GM19324 (cell line): ENCODE data around the gene PROS1.
A peak's percentile ranks its signal among the peaks of the same experiment; 100 is the strongest.
"Not testable (repeated sequence)": the region's sequence is repeated elsewhere in the genome, so short reads cannot be mapped to it uniquely, and the experiment has no call there.

ENCODE experiments used
- ATAC-seq: cut with Tn5 transposase; IDR thresholded peaks from one replicate; pipeline ENCODE4 v1.9.1; 2021; ENCODE audit warnings: mild to moderate bottlenecking, moderate library complexity; ENCODE audit not compliant: unreplicated experiment, low FRiP score

Gene PROS1

DNA sequence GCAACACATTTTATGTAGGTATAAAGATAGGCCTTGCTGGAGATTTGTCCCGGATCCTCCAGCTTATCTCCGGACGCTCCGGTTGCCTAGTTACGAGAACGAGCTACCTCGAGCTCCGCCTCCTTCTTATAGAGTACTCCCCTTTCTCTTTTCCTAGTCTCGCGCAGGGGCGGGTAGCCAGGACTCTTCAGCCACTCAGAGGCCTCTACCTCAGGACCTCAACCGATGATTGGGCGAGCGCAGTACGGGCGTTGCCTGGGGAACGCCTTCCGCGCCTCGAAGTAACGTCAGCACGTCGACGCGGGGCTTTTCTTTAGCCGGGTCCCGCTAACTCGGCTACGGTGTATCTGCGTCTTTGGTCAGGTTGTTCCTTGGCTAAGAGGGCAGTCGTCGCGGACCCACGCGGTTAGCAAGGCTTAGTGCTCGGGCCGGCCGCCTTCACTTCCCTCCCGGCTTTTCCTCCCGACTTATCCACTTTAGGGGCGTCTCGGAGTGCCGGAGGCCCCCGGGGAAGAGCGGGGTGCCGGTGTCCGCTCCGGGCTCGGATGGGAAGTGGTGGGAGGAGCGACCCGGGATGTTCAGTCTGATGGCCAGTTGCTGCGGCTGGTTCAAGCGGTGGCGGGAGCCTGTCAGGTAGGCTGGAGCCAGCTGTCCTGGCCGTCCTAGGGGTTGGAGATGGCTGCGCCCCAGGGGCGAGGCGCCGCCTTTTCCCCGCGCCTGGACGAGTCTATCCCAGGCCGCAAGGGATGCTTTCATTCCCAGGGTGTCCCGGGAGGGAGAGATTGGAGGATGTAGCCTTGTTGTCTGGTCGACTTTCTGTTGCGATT is 6.4 kb upstream of the PROS1 start, which contains the start of gene ARL13B:
Gene ARL13B, plus strand, starts transcription at position 306 of the 827 bp plus-strand sequence. Its CDS starts 269 bp downstream, at position 575.
- ATAC-seq = peak; percentile 100

DNA sequence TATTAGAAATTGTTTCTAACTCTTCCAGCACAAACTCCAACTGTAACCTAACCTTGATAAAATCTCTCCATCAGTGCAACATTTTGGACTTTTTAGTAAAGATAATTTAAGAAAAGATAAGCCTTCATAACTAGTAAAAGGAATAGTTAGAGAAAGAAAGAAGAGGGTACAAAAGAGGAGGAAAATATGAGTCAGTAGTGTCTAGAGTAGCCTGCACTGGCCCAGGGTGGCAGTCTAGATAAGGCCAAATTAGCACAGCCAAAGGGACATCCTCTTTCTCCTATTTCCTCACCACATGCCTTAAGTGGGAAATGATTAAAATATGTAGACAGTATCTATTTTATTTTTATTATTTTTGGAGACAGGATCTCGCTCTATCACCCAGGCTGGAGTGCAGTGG is 3.7 kb downstream of the PROS1 start:
- ATAC-seq = no peak

DNA sequence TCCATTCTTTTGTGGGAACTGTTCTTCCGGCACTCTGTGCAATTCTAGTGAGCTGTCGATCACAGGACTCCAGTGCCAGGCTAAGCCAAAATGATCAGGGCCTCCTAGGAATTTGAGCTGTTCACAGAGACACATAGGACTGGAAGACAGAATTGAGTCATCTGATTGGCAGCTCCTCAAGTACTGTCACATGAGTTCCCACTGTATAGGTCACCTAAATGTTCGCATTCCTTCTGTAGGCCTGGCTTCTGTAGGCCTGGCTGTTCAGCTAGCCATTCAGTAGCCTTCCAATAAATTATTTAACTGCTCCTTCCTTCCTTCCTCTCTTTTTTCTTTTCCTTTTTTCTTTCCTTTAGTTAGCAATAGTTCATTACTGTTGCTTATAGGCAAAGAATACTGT is 4.3 kb downstream of the PROS1 start:
- no peak for ATAC-seq

- not testable (repeated sequence) for ATAC-seq
Observed at GRCh38 chr3:93965106-93965505, 8.6 kb downstream of the PROS1 start.

DNA sequence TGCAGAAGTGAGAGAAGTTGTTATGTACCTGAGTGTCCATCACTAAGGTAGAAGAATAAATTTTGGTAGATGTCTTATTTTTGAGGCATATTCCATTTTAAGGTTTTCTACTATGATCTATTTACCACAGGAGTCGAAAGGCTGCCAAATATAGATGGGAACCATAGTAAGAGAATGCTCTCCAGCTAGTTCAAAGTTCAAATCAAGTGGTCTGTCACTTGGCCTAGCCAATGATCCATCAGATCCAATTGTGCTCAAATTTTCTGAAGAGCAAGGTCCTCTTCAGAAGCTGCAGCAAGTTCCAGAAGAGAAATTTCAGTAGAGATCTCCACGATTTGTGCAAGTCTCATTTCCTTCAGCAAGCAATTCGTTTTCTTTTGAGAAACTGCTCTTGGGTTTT is 10.9 kb downstream of the PROS1 start:
- ATAC-seq = no peak

GRCh38 chr3:93961489-93961888 is 12.2 kb downstream of the PROS1 start:
- no peak for ATAC-seq

- ATAC-seq = no peak
Observed at GRCh38 chr3:93961026-93961425, 12.7 kb downstream of the PROS1 start.

DNA sequence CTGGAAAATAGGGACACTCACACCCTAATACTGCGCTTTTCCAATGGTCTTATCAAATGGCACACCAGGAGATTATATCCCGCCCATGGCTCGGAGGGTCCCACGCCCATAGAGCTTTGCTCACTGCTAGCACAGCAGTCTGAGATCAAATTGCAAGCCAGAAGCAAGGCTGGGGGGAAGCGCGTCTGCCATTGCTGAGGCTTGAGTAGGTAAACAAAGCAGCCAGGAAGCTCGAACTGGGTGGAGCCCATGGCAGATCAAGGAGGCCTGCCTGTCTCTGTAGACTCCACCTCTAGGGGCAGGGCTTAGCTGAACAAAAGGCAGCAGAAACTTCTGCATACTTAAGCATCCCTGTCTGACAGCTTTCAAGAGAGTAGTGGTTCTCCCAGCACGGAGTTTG is 23.7 kb downstream of the PROS1 start:
- not testable (repeated sequence) for ATAC-seq

DNA sequence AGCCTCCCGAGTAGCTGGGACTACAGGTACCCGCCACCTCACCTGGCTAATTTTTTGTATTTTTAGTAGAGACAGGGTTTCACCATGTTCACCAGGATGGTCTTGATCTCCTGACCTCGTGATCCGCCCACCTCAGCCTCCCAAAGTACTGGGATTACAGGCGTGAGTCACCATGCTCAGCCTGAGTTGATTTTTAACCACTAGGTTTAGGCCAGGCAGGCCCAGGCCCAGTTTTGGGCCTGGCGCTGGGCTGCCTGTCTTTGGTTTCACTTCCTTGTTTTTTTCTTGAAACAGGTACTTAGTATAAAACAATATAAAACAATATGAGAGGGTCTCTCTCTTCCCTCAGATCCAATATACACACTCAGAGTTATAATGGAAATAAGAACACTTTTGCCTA is 36.2 kb downstream of the PROS1 start:
- not testable (repeated sequence) for ATAC-seq

GRCh38 chr3:93936549-93936948 is 37.1 kb downstream of the PROS1 start:
- no peak for ATAC-seq

- ATAC-seq = no peak
Observed at GRCh38 chr3:93934366-93935046, 39.2 kb downstream of the PROS1 start.

GRCh38 chr3:93931597-93932229 is 42.0 kb downstream of the PROS1 start:
- ATAC-seq = no peak

DNA sequence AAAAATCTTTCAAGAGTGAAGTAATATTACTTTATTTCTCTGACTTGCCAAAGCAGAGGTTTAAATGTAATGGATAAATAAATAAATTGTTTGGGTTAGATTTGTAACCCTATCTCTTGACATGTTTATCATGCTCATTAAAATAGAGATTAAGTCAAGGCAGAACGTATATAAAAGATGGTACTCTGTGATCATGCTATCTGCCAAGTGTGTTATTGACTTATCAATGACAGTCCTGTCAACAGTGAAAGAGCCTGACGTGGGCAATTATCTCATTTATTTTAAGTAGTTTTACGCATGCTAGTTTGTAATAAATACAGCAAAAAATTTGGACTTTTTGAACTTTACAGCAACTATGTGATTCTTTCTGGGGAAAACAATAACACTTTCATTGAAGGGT is 43.7 kb downstream of the PROS1 start:
- ATAC-seq = no peak

- no peak for ATAC-seq
Observed at GRCh38 chr3:93926789-93927188, 46.9 kb downstream of the PROS1 start.

- ATAC-seq = no peak
Observed at GRCh38 chr3:93924491-93924890, 49.2 kb downstream of the PROS1 start.

GRCh38 chr3:93923006-93923405 is 50.7 kb downstream of the PROS1 start:
- no peak for ATAC-seq

DNA sequence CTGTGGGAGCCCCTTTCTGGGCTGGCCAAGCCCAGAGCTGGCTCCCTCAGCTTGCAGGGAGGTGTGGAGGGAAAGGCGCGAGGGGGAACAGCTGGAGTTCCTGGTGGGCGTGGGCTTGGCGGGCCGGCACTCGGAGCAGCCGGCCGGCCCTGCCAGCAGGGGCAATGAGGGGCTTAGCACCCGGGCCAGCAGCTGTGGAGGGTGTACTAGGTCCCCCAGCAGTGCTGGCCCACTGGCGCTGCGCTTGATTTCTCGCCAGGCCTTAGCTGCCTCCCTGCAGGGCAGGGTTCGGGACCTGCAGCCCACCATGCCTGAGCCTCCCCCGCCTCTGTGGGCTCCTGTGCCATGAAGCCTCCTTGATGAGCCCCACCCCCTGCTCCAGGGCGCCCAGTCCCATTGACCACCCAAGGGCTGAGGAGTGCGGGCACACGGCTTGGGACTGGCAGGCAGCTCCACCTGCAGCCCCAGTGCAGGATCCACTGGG is 56.1 kb downstream of the PROS1 start:
- not testable (repeated sequence) for ATAC-seq

DNA sequence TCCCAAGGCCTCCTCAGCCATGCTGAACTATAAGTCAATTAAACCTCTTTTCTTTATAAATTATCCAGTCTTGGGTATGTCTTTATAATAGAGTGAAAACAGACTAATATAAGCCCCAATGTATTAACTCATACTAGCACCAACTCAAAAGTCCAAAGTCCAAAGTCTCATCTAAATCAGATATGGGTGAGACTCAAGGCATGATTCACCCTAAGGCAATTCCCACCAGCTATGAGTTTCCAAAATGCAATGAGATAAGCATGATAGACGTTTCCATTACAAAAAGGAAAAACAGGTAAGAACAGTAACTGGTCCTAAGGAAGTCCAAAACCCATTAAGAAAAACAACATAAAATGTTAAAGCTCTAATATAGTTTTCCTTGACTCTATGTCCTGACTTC is 60.1 kb downstream of the PROS1 start:
- ATAC-seq = not testable (repeated sequence)

DNA sequence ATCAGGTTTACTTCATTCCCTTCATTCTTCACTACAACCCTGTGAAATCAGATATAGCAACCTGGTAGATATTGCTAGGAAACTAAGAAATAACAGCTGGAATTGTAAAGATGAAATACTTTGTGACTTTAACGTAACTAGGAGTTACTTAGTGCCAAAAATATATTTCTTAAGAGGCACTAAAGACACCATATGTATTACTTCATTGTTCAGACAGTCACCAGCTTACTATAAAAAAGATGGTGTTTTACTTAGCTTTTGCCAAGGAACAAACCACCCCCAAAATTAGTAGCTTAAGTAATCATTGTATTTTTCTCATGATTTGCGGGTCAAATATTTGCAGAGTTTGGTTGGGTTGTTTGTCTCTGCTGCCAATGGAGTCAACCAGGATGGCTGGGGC is 62.5 kb downstream of the PROS1 start:
- ATAC-seq = no peak

DNA sequence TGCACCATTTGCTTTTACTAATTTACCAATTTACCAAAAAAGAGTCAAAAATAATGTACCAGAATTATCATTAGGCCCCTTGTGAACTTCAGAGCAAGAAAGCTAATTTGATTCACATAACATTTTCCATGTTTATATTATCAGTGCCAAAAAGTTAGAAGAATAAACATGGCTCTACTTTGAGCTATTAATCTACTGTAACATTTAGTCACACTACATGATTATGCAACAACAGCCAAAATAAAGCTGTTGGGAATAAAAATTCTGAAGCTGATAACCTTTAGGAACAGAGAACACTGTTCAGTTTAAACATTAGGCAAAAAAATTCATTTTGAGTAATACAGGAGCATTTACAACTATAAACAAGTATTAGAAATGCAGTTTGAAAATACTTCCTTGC is 63.6 kb downstream of the PROS1 start:
- no peak for ATAC-seq

DNA sequence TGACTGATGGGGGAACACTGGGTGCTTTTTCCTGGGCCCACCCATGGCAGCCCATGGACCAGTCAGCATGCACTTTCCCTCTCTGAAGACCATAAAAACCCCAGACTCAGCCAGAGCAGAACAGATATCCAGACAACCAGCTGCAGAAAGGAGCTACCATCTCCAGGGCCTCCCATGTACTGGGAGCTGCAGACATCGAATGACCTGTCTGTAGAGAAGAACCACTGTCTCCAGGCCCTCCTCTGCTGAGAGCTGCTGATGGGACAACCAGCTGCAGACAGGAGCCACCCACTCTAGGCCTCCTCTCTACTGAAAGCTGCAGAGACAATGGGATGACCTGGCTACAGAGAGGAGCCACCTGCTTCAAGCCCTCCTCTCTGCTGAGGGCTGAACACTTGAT is 66.6 kb downstream of the PROS1 start:
- no peak for ATAC-seq
